ENCODE data around the gene DUSP5.
A peak's percentile ranks its signal among the peaks of the same experiment; 100 is the strongest.

The DUSP5 gene

GRCh38 chr10:110546077-110546476 lies 48.4 kb downstream of the DUSP5 start:
- no peak for DNase-seq (ENCODE audit: low read depth in 2 of 2)

DNA sequence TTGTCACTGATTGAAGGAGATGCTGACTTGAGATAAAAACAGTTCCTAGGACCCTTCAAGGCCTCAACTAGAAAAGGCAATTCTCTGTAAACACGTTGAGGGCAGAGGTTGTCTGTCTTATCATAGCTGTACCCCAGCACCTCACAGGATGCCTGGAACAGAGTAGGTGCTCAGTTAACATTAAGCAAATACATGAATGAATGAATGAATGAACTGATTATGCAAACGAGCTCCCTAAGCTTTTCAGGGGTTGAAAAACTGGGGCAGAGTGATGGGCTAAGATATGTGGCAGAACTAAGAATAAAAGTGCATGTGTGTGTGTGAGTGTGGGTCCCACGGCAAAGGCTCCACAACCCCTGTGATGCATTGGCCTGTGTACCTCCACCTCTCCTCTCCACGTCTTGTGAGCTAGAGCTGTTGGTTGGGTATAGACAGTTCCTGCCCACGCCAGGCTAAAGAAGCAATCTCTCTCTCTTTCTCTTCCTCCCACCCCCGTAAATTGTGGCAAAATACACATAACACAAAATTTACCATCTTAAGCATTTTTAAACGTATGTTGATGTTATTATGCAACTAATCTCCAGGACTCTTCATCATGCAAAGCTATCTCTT lies 48.9 kb downstream of the DUSP5 start:
- DNase-seq (ENCODE audit: low read depth in 2 of 2) = no peak

GRCh38 chr10:110547139-110547761 lies 49.5 kb downstream of the DUSP5 start:
- no peak for DNase-seq (ENCODE audit: low read depth in 2 of 2)

DNA sequence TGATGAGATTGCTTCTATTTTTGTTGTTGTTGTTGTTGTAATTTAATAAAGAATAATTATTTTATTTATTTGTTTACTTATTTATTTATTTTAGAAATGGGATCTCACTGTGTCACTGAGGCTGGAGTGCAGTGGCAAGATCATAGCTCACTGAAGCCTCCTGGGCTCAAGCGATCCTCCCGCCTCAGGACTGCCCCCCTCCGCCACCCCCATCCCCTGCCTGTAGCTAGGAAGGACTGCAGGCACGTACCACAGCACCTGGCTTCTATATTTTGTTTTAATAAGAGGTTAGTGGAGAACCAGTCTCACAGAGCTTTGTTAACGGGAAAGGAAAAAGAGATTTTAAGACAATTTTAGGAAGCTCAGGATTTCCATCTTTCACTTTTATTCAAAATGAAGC lies 50.3 kb downstream of the DUSP5 start:
- DNase-seq (ENCODE audit: low read depth in 2 of 2) = no peak

GRCh38 chr10:110549211-110549610 lies 51.5 kb downstream of the DUSP5 start:
- DNase-seq (ENCODE audit: low read depth in 2 of 2) = no peak

GRCh38 chr10:110553905-110554304 lies 56.2 kb downstream of the DUSP5 start:
- DNase-seq (ENCODE audit: low read depth in 2 of 2) = no peak

DNA sequence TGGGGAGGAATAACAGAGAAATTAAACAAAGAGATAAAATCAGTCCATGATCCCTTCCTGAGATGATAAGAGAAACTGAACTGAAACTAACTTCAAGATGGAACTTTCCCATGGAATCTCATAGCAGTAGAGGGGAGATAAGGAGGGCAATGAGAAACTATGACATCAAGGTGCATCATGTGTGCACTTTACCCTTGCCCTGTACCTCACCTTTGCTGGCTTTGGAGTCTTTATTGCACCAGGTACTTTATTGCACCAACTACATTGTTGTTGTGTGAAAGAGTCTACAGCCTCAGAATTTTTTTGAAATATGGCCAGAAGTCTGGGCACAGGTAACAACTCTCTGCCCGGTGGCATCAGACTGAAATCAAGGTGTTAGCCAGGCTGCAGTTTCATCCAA lies 58.6 kb downstream of the DUSP5 start:
- no peak for DNase-seq (ENCODE audit: low read depth in 2 of 2)

DNA sequence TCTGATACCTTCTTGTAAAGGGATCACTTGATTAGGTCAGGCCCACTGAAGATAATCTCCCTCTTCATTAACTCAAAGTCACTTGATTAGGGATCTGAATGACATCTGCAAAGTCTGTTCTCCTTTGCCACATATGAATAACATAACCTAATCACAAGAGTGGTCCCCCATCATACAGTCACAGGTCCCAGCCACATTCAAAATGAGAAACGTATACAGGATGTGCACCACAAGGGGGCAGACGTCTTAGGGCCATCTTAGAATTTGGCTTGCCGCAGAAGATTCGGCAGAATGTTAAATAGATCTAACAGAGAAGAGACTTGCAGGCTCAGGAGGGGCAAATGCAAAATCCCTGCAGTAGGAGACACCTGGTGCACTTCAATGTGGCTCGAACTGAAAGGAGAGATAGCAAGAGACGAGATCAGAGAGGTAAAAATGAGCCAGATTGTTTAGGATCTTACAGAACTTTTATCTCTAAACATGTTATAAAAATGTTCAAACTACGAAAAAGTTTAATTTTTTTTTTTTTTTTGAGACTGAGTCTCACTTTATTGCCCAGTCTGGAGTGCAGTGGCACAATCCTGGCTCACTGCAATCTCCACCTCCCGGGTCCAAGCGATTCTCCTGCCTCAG lies 59.4 kb downstream of the DUSP5 start:
- DNase-seq (ENCODE audit: low read depth in 2 of 2) = peak; percentile 65 to 66

DNA sequence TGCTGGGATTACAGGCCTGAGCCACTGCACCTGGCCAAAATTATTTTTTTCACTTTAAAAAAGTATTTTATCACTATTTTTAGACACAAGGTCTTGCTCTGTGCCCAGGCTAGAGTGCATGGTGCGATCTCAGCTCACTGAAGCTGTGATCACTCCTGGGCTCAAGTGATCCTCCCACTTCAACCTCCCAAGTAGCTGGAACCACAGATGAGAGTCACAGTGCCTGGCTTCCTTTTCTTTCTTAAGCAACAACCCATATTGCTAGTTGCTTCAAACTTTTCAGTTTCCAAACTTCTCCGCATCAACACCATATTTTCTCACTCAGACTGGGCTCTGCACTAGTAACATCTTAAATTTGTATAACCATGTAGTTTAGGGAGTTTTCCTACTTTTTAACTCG lies 60.3 kb downstream of the DUSP5 start:
- no peak for DNase-seq (ENCODE audit: low read depth in 2 of 2)

GRCh38 chr10:110560012-110560411 lies 62.3 kb downstream of the DUSP5 start:
- DNase-seq (ENCODE audit: low read depth in 2 of 2) = no peak
